Sciatic nerve (tissue), 2 donors: ENCODE results near the gene UVRAG. TPM values are rescaled to one million over a fixed set of nuclear protein-coding genes. Genes with fewer than 3 reads are reported as not detected.
"Not testable (repeated sequence)": the region's sequence is repeated elsewhere in the genome, so short reads cannot be mapped to it uniquely, and the experiment has no call there.

Source experiments
- ATAC-seq: fragments of 200-7000 bp; cut with Tn5 transposase; one replicate; pipeline ENCODE4 v1.9.1; 2020; ENCODE audit warnings: mild to moderate bottlenecking, moderate library complexity
- DNase-seq: peaks from one replicate; pipeline ENCODE4 v3.0.0-alpha.2; 2020; ENCODE audit warnings: low spot score
- intact Hi-C: fragments of 100-400 bp; cut with DNase I; formaldehyde crosslinking; loops from one replicate; pipeline ENCODE4 v1.14.2; 2022
- total RNA-seq: library from RNA; stranded (reverse); fragmentation: NEBNext Ultra II Directional; extraction: Animal tissue kit (Norgen Biotek cat#: 25700); gene quantifications from one replicate; pipeline ENCODE4 v1.2.1, GENCODE V29; 2021
- donor health status: DM: no; HTN: no; CAD: no.
- donor health status: DM: no; HTN: no; CAD: no.

The UVRAG gene
- total RNA-seq, 1 donor from 2014 or later = 39.2 TPM

- intact Hi-C loops = loop anchor here (10.0 kb wide), 1 partner anchor 55 kb away; no protein-coding TSS in a partner anchor
- DNase-seq = no peak
- ATAC-seq = no peak
Measured at GRCh38 chr11:75859614-75860013, 44.6 kb downstream of the UVRAG start.

- DNase-seq (no peak), ATAC-seq (no peak)
- intact Hi-C loops = loop anchor here (10.0 kb wide), 1 partner anchor 58 kb away; no protein-coding TSS in a partner anchor
Measured at GRCh38 chr11:75862437-75862836, 47.4 kb downstream of the UVRAG start.

GRCh38 chr11:75867778-75868374 is 52.9 kb downstream of the UVRAG start:
- intact Hi-C loops = loop anchor here (10.0 kb wide), 1 partner anchor 63 kb away; no protein-coding TSS in a partner anchor
- ATAC-seq = peak; percentile 80
- no peak for DNase-seq

GRCh38 chr11:75868990-75869389 is 54.0 kb downstream of the UVRAG start:
- DNase-seq (no peak), ATAC-seq (no peak)
- intact Hi-C loops = loop anchor here (10.0 kb wide), 1 partner anchor 64 kb away; no protein-coding TSS in a partner anchor

- ATAC-seq (no peak), DNase-seq (no peak)
- intact Hi-C loops = loop anchor here (10.0 kb wide), 1 partner anchor 65 kb away; no protein-coding TSS in a partner anchor
Measured at GRCh38 chr11:75869661-75870455, 54.8 kb downstream of the UVRAG start.

- intact Hi-C loops = no loop called here
- DNase-seq (no peak), ATAC-seq (peak; percentile 92)
Measured at GRCh38 chr11:75872887-75873416, 57.9 kb downstream of the UVRAG start.

GRCh38 chr11:75873417-75874221 is 58.6 kb downstream of the UVRAG start:
- intact Hi-C loops = no loop called here
- ATAC-seq = peak; percentile 64
- DNase-seq = no peak

- intact Hi-C loops = no loop called here
- ATAC-seq (no peak), DNase-seq (no peak)
Measured at GRCh38 chr11:75874684-75875341, 59.8 kb downstream of the UVRAG start.

GRCh38 chr11:75877327-75877726 is 62.3 kb downstream of the UVRAG start:
- ATAC-seq, intact Hi-C loops, DNase-seq: not testable (repeated sequence)

- DNase-seq, intact Hi-C loops, ATAC-seq: not testable (repeated sequence)
Measured at GRCh38 chr11:75877931-75878330, 62.9 kb downstream of the UVRAG start.

GRCh38 chr11:75878933-75879332 is 63.9 kb downstream of the UVRAG start:
- intact Hi-C loops = no loop called here
- peak; percentile 62 for ATAC-seq
- no peak for DNase-seq

GRCh38 chr11:75879737-75880136 is 64.7 kb downstream of the UVRAG start:
- intact Hi-C loops = no loop called here
- DNase-seq (no peak), ATAC-seq (no peak)

GRCh38 chr11:75880343-75880742 is 65.3 kb downstream of the UVRAG start:
- intact Hi-C loops, ATAC-seq, DNase-seq: not testable (repeated sequence)

- no peak for DNase-seq
- intact Hi-C loops = no loop called here
- no peak for ATAC-seq
Measured at GRCh38 chr11:75884321-75884720, 69.3 kb downstream of the UVRAG start.

GRCh38 chr11:75888416-75888815 is 73.4 kb downstream of the UVRAG start:
- intact Hi-C loops = no loop called here
- DNase-seq = no peak

GRCh38 chr11:75891947-75892739 is 77.1 kb downstream of the UVRAG start:
- ATAC-seq (peak; percentile 42), DNase-seq (no peak)
- intact Hi-C loops = loop anchor here (10.0 kb wide), 1 partner anchor 423 kb away; no protein-coding TSS in a partner anchor

More at GRCh38 chr11:75888416-75888815, 73.4 kb downstream of the UVRAG start:
- no peak for ATAC-seq

GRCh38 chr11:75893251-75893650 is 78.2 kb downstream of the UVRAG start:
- ATAC-seq (no peak), DNase-seq (no peak)
- intact Hi-C loops = loop anchor here (10.0 kb wide), 1 partner anchor 422 kb away; no protein-coding TSS in a partner anchor
